ENCODE data around the gene ANKRD34C.
A peak's percentile ranks its signal among the peaks of the same experiment; 100 is the strongest.

The ANKRD34C gene

GRCh38 chr15:79310985-79311900 lies 28.7 kb downstream of the ANKRD34C start, which contains the start of gene TMED3:
TSS of gene TMED3 (plus strand) at chr15:79311112. CDS start at chr15:79311250, 138 bp downstream.
- Histone ChIP-seq H2BK120ac (ENCODE audit: insufficient read depth, low read length, poor library complexity) (peak within 1 kb of the TSS; percentile 89), H3K27me3 (ENCODE audit: insufficient read depth, low read length) (peaks cover 2% of the 10 kb centered on the region), H4K91ac (ENCODE audit: low read depth, low read length) (peak within 1 kb of the TSS; percentile 97), H2BK5ac (ENCODE audit: low read depth, low read length, poor library complexity) (peak within 1 kb of the TSS; percentile 38), H4K12ac (ENCODE audit: low read depth, low read length) (peak within 1 kb of the TSS; percentile 79), H3K23ac (ENCODE audit: low read length) (no peak within 1 kb of the TSS), H3K9ac (ENCODE audit: low read length) (peak within 1 kb of the TSS; percentile 95), H3K9me3 (ENCODE audit: insufficient read depth, low read depth, low read length) (no peaks in the 10 kb centered on the region), H2AFZ (ENCODE audit: insufficient read depth, low read length, poor library complexity) (peak within 1 kb of the TSS; percentile 95), H3K4me3 (ENCODE audit: low read depth, low read length) (peak within 1 kb of the TSS; percentile 83), H2AK5ac (ENCODE audit: low read length) (peak within 1 kb of the TSS; percentile 55), H3K79me1 (ENCODE audit: low read length) (peaks cover 10% of the 10 kb centered on the region), H3K4me2 (ENCODE audit: low read length) (peak within 1 kb of the TSS; percentile 97), H3K4ac (ENCODE audit: low read depth, low read length) (peak within 1 kb of the TSS; percentile 87), H3K36me3 (ENCODE audit: control insufficient read depth in 1 of 2, insufficient read depth in 2 of 2, low read length in 2 of 2) (peaks cover 13 to 21% of the 10 kb centered on the region in 2 experiments), H3K79me2 (ENCODE audit: control insufficient read depth, insufficient read depth, low read length, poor library complexity) (peaks cover 11% of the 10 kb centered on the region), H2BK12ac (ENCODE audit: low read length) (peak within 1 kb of the TSS; percentile 13), H3K27ac (ENCODE audit: low read depth, low read length) (peak within 1 kb of the TSS; percentile 58), H3K4me1 (ENCODE audit: control insufficient read depth in 1 of 2, insufficient read depth in 2 of 2, low read length in 2 of 2) (peaks cover 17 to 26% of the 10 kb centered on the region in 2 experiments), H3K18ac (ENCODE audit: low read length) (peak within 1 kb of the TSS; percentile 76), H4K8ac (ENCODE audit: low read depth, low read length) (peak within 1 kb of the TSS; percentile 91), H3K14ac (ENCODE audit: low read length) (peak within 1 kb of the TSS; percentile 86)
- no CpG with 5 or more reads among the region's 76 CpGs for WGBS (ENCODE audit: extremely low coverage, insufficient coverage, insufficient read length)
- peak; percentile 74 to 86 for DNase-seq

- no CpG with 5 or more reads among the region's 8 CpGs for WGBS (ENCODE audit: extremely low coverage, insufficient coverage, insufficient read length)
- H3K27ac ChIP-seq (ENCODE audit: low read depth, low read length) = peak overlapping the region; percentile 58
- peaks cover 10% of the 10 kb centered on the region for H3K79me1 ChIP-seq (ENCODE audit: low read length)
- peak overlapping the region; percentile 71 for H3K9ac ChIP-seq (ENCODE audit: low read length)
- peak overlapping the region; percentile 83 for H3K4me3 ChIP-seq (ENCODE audit: low read depth, low read length)
- peak overlapping the region; percentile 26 for H2AFZ ChIP-seq (ENCODE audit: insufficient read depth, low read length, poor library complexity)
- peaks cover 2% of the 10 kb centered on the region for H3K27me3 ChIP-seq (ENCODE audit: insufficient read depth, low read length)
- H3K9me3 ChIP-seq (ENCODE audit: insufficient read depth, low read depth, low read length) = no peaks in the 10 kb centered on the region
- no peak overlapping the region for H3K23ac ChIP-seq (ENCODE audit: low read length)
- H2BK12ac ChIP-seq (ENCODE audit: low read length) = no peak overlapping the region
- peaks cover 19 to 29% of the 10 kb centered on the region in 2 experiments for H3K36me3 ChIP-seq (ENCODE audit: control insufficient read depth in 1 of 2, insufficient read depth in 2 of 2, low read length in 2 of 2)
- peaks cover 20 to 32% of the 10 kb centered on the region in 2 experiments for H3K4me1 ChIP-seq (ENCODE audit: control insufficient read depth in 1 of 2, insufficient read depth in 2 of 2, low read length in 2 of 2)
- peak overlapping the region; percentile 38 for H2BK5ac ChIP-seq (ENCODE audit: low read depth, low read length, poor library complexity)
- peak overlapping the region; percentile 80 for H3K4me2 ChIP-seq (ENCODE audit: low read length)
- H2BK120ac ChIP-seq (ENCODE audit: insufficient read depth, low read length, poor library complexity) = peak overlapping the region; percentile 89
- peak overlapping the region; percentile 55 for H2AK5ac ChIP-seq (ENCODE audit: low read length)
- H3K4ac ChIP-seq (ENCODE audit: low read depth, low read length) = peak overlapping the region; percentile 87
- peaks cover 11% of the 10 kb centered on the region for H3K79me2 ChIP-seq (ENCODE audit: control insufficient read depth, insufficient read depth, low read length, poor library complexity)
- H4K12ac ChIP-seq (ENCODE audit: low read depth, low read length) = peak overlapping the region; percentile 79
- peak overlapping the region; percentile 76 for H3K18ac ChIP-seq (ENCODE audit: low read length)
- H4K91ac ChIP-seq (ENCODE audit: low read depth, low read length) = peak overlapping the region; percentile 97
- peak overlapping the region; percentile 86 for H3K14ac ChIP-seq (ENCODE audit: low read length)
- peak in 1 of 2 donors; percentile 36 for DNase-seq
- peak overlapping the region; percentile 91 for H4K8ac ChIP-seq (ENCODE audit: low read depth, low read length)
Measured at GRCh38 chr15:79311901-79312553, 29.5 kb downstream of the ANKRD34C start.

GRCh38 chr15:79314186-79314585 lies 31.7 kb downstream of the ANKRD34C start:
- Histone ChIP-seq H4K12ac (ENCODE audit: low read depth, low read length) (no peak overlapping the region), H3K9me3 (ENCODE audit: insufficient read depth, low read depth, low read length) (no peaks in the 10 kb centered on the region), H3K9ac (ENCODE audit: low read length) (no peak overlapping the region), H3K4me3 (ENCODE audit: low read depth, low read length) (no peak overlapping the region), H3K79me1 (ENCODE audit: low read length) (peaks cover 10% of the 10 kb centered on the region), H3K36me3 (ENCODE audit: control insufficient read depth in 1 of 2, insufficient read depth in 2 of 2, low read length in 2 of 2) (peaks cover 31 to 48% of the 10 kb centered on the region in 2 experiments), H3K27me3 (ENCODE audit: insufficient read depth, low read length) (no peaks in the 10 kb centered on the region), H2BK120ac (ENCODE audit: insufficient read depth, low read length, poor library complexity) (no peak overlapping the region), H3K23ac (ENCODE audit: low read length) (no peak overlapping the region), H2BK5ac (ENCODE audit: low read depth, low read length, poor library complexity) (no peak overlapping the region), H3K4ac (ENCODE audit: low read depth, low read length) (no peak overlapping the region), H2BK12ac (ENCODE audit: low read length) (no peak overlapping the region), H4K8ac (ENCODE audit: low read depth, low read length) (no peak overlapping the region), H3K4me1 (ENCODE audit: control insufficient read depth in 1 of 2, insufficient read depth in 2 of 2, low read length in 2 of 2) (peaks cover 20 to 32% of the 10 kb centered on the region in 2 experiments), H2AFZ (ENCODE audit: insufficient read depth, low read length, poor library complexity) (no peak overlapping the region), H3K79me2 (ENCODE audit: control insufficient read depth, insufficient read depth, low read length, poor library complexity) (peaks cover 11% of the 10 kb centered on the region), H3K18ac (ENCODE audit: low read length) (no peak overlapping the region), H3K27ac (ENCODE audit: low read depth, low read length) (no peak overlapping the region), H4K91ac (ENCODE audit: low read depth, low read length) (no peak overlapping the region), H2AK5ac (ENCODE audit: low read length) (no peak overlapping the region), H3K14ac (ENCODE audit: low read length) (no peak overlapping the region), H3K4me2 (ENCODE audit: low read length) (no peak overlapping the region)
- WGBS (ENCODE audit: extremely low coverage, insufficient coverage, insufficient read length) = no CpG with 5 or more reads among the region's 1 CpG
- no peak for DNase-seq

- Histone ChIP-seq H3K14ac (ENCODE audit: low read length) (no peak overlapping the region), H3K79me2 (ENCODE audit: control insufficient read depth, insufficient read depth, low read length, poor library complexity) (peaks cover 11% of the 10 kb centered on the region), H2AK5ac (ENCODE audit: low read length) (no peak overlapping the region), H4K91ac (ENCODE audit: low read depth, low read length) (no peak overlapping the region), H2BK12ac (ENCODE audit: low read length) (no peak overlapping the region), H3K27me3 (ENCODE audit: insufficient read depth, low read length) (no peaks in the 10 kb centered on the region), H3K4ac (ENCODE audit: low read depth, low read length) (no peak overlapping the region), H2AFZ (ENCODE audit: insufficient read depth, low read length, poor library complexity) (no peak overlapping the region), H3K4me2 (ENCODE audit: low read length) (peak overlapping the region; percentile 2), H3K23ac (ENCODE audit: low read length) (no peak overlapping the region), H4K8ac (ENCODE audit: low read depth, low read length) (no peak overlapping the region), H3K4me1 (ENCODE audit: control insufficient read depth in 1 of 2, insufficient read depth in 2 of 2, low read length in 2 of 2) (peaks cover 20 to 32% of the 10 kb centered on the region in 2 experiments), H3K27ac (ENCODE audit: low read depth, low read length) (peak overlapping the region; percentile 2), H2BK120ac (ENCODE audit: insufficient read depth, low read length, poor library complexity) (no peak overlapping the region), H2BK5ac (ENCODE audit: low read depth, low read length, poor library complexity) (no peak overlapping the region), H4K12ac (ENCODE audit: low read depth, low read length) (no peak overlapping the region), H3K9ac (ENCODE audit: low read length) (no peak overlapping the region), H3K4me3 (ENCODE audit: low read depth, low read length) (no peak overlapping the region), H3K36me3 (ENCODE audit: control insufficient read depth in 1 of 2, insufficient read depth in 2 of 2, low read length in 2 of 2) (peaks cover 34 to 52% of the 10 kb centered on the region in 2 experiments), H3K79me1 (ENCODE audit: low read length) (peaks cover 10% of the 10 kb centered on the region), H3K18ac (ENCODE audit: low read length) (no peak overlapping the region), H3K9me3 (ENCODE audit: insufficient read depth, low read depth, low read length) (peaks cover 2% of the 10 kb centered on the region)
- DNase-seq = peak; percentile 79 to 90
- no CpG with 5 or more reads among the region's 6 CpGs for WGBS (ENCODE audit: extremely low coverage, insufficient coverage, insufficient read length)
Measured at GRCh38 chr15:79314811-79315210, 32.3 kb downstream of the ANKRD34C start.
